NCI-H1417 treated with DMSO at 0.1 percent for 48 hours (cell line): ENCODE measurements around the gene MAP3K19.
"Not testable (repeated sequence)": the region's sequence is repeated elsewhere in the genome, so short reads cannot be mapped to it uniquely, and the experiment has no call there.

Experiments
- DNase-seq: peaks from one replicate; lab custom pipeline; 2025; lab: John Stamatoyannopoulos, UW

Gene MAP3K19

GRCh38 chr2:135047300-135047699 is at the start of gene MAP3K19:
MAP3K19 (minus strand) TSS chr2:135047447; CDS start chr2:135024647, 22,800 bp downstream.
- DNase-seq, result no peak

GRCh38 chr2:135096665-135097446 is 49.6 kb upstream of the MAP3K19 start:
- no peak for DNase-seq

- DNase-seq, result no peak
These were observed 48.3 kb upstream of the MAP3K19 start for GRCh38 chr2:135095591-135095990.

- no peak for DNase-seq
These were observed 47.3 kb upstream of the MAP3K19 start for GRCh38 chr2:135094508-135094907.

GRCh38 chr2:135093670-135094330 is 46.6 kb upstream of the MAP3K19 start:
- peak; percentile 67 for DNase-seq

- no peak for DNase-seq
These were observed 45.9 kb upstream of the MAP3K19 start for GRCh38 chr2:135093193-135093592.

- DNase-seq, result no peak
These were observed 44.4 kb upstream of the MAP3K19 start for GRCh38 chr2:135091681-135092080.

- DNase-seq, result not testable (repeated sequence)
These were observed 42.4 kb upstream of the MAP3K19 start for GRCh38 chr2:135089597-135089996.

GRCh38 chr2:135086222-135086621 is 39.0 kb upstream of the MAP3K19 start:
- no peak for DNase-seq

GRCh38 chr2:135078417-135078816 is 31.2 kb upstream of the MAP3K19 start:
- no peak for DNase-seq

GRCh38 chr2:135076556-135076955 is 29.3 kb upstream of the MAP3K19 start:
- no peak for DNase-seq

- DNase-seq, result no peak
These were observed 27.0 kb upstream of the MAP3K19 start for GRCh38 chr2:135074216-135074615.

- DNase-seq, result no peak
These were observed 25.1 kb upstream of the MAP3K19 start for GRCh38 chr2:135072125-135072997.

GRCh38 chr2:135066710-135067109 is 19.5 kb upstream of the MAP3K19 start:
- no peak for DNase-seq

- no peak for DNase-seq
These were observed 16.9 kb upstream of the MAP3K19 start for GRCh38 chr2:135064149-135064548.

- DNase-seq, result no peak
These were observed 16.0 kb upstream of the MAP3K19 start for GRCh38 chr2:135063210-135063609.

- no peak for DNase-seq
These were observed 12.3 kb upstream of the MAP3K19 start for GRCh38 chr2:135059577-135059976.

GRCh38 chr2:135056790-135057189 is 9.5 kb upstream of the MAP3K19 start:
- no peak for DNase-seq

- DNase-seq, result no peak
These were observed 8.0 kb upstream of the MAP3K19 start for GRCh38 chr2:135055182-135055786.

GRCh38 chr2:135052997-135053474 is 5.8 kb upstream of the MAP3K19 start:
- no peak for DNase-seq

GRCh38 chr2:135052042-135052876 is 5.0 kb upstream of the MAP3K19 start, which contains the start of gene RAB3GAP1:
RAB3GAP1 (plus strand) TSS chr2:135052292; CDS start chr2:135052308, 16 bp downstream.
- DNase-seq, result peak; percentile 23
